ENCODE data around the gene PGAM4. TPM values are rescaled to one million over a fixed set of nuclear protein-coding genes. Genes with fewer than 3 reads are reported as not detected.

PGAM4 gene
- polyA plus RNA-seq (2013, experiment 1 of 2) = not detected
- not detected for polyA plus RNA-seq (2013, experiment 2 of 2)

DNA sequence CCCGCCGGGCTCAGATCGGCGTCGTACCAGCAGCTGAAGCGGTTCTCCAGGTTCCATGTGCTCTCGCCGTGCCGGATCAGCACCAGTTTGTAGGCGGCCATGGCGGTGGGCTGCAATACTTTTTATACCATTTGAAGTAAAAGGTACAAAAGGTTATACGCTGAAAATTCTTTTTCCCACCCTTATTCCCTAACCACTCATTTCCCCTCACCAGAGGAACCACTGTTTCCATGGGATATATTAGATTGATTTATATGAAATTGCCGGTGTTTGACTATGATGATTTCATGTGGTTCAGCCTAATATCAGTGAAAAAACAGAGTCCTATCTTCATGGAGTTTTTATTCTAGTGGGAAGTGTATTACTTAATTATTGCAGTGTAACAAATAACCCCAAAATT is at the start of gene PGAM4:
TSS of gene PGAM4 (minus strand) at position 101 of the 400 bp plus-strand sequence. CDS start at position 101, 0 bp downstream.
- Histone ChIP-seq H2BK12ac (ENCODE audit: low read length in 2 of 2) (no peak within 1 kb of the TSS), H2BK5ac (ENCODE audit: low read depth, low read length, poor library complexity, severe bottlenecking) (no peak within 1 kb of the TSS), H3K4me2 (ENCODE audit: low read length, poor library complexity, severe bottlenecking) (no peak within 1 kb of the TSS), H4K8ac (ENCODE audit: low read length) (no peak within 1 kb of the TSS), H2AK5ac (ENCODE audit: low read length, severe bottlenecking) (no peak within 1 kb of the TSS), H3K4me1 (ENCODE audit: control insufficient read depth, insufficient read depth, low read depth, low read length) (no peaks in the 10 kb centered on the region), H4K91ac (ENCODE audit: low read length) (no peak within 1 kb of the TSS), H3K9ac (ENCODE audit: low read length) (no peak within 1 kb of the TSS), H3K36me3 (ENCODE audit: control insufficient read depth in 1 of 2, insufficient read depth in 2 of 2, low read depth in 1 of 2, low read length in 2 of 2) (no peaks in the 10 kb centered on the region), H2BK120ac (ENCODE audit: low read depth, low read length) (no peak within 1 kb of the TSS), H3K4me3 (ENCODE audit: insufficient read depth in 1 of 2, low read depth in 1 of 2, low read length in 2 of 2) (no peak within 1 kb of the TSS), H3K9me3 (ENCODE audit: control insufficient read depth, low read length) (no peaks in the 10 kb centered on the region), H3K14ac (ENCODE audit: low read length in 2 of 2) (no peak within 1 kb of the TSS), H2BK15ac (ENCODE audit: low read depth, poor library complexity, severe bottlenecking) (no peak within 1 kb of the TSS), H3K18ac (ENCODE audit: low read depth in 1 of 2, low read length in 2 of 2) (no peak within 1 kb of the TSS), H3K4ac (ENCODE audit: low read depth in 1 of 2, low read length in 2 of 2) (no peak within 1 kb of the TSS), H2AFZ (ENCODE audit: low read depth, low read length) (no peak within 1 kb of the TSS), H3K79me1 (replicated peaks; ENCODE audit: low read length, poor library complexity, severe bottlenecking) (no peaks in the 10 kb centered on the region), H3K23ac (ENCODE audit: low read length in 2 of 2) (no peak within 1 kb of the TSS), H3K27ac (ENCODE audit: low read length, poor library complexity, severe bottlenecking) (no peak within 1 kb of the TSS), H3K27me3 (ENCODE audit: control insufficient read depth in 1 of 2, insufficient read depth in 1 of 2, low read length in 2 of 2) (no peaks in the 10 kb centered on the region)
- WGBS = 100% methylated on average over 4 of the region's 13 CpGs
- DNase-seq = no peak

GRCh38 chrX:78011846-78012245 is 42.4 kb upstream of the PGAM4 start:
- no peak overlapping the region for H2BK120ac ChIP-seq (ENCODE audit: low read depth, low read length)
- H2BK15ac ChIP-seq (ENCODE audit: low read depth, poor library complexity, severe bottlenecking) = no peak overlapping the region
- no peak overlapping the region for H3K4me2 ChIP-seq (ENCODE audit: low read length, poor library complexity, severe bottlenecking)
- H3K27me3 ChIP-seq (ENCODE audit: control insufficient read depth in 1 of 2, insufficient read depth in 1 of 2, low read length in 2 of 2) = no peaks in the 10 kb centered on the region
- no peak overlapping the region for H3K4me3 ChIP-seq (ENCODE audit: insufficient read depth in 1 of 2, low read depth in 1 of 2, low read length in 2 of 2)
- H3K27ac ChIP-seq (ENCODE audit: low read length, poor library complexity, severe bottlenecking) = no peak overlapping the region
- H2AK5ac ChIP-seq (ENCODE audit: low read length, severe bottlenecking) = no peak overlapping the region
- H2BK12ac ChIP-seq (ENCODE audit: low read length in 2 of 2) = no peak overlapping the region
- no peak overlapping the region for H2BK5ac ChIP-seq (ENCODE audit: low read depth, low read length, poor library complexity, severe bottlenecking)
- no peak overlapping the region for H3K23ac ChIP-seq (ENCODE audit: low read length in 2 of 2)
- no CpG with 5 or more reads among the region's 1 CpG for WGBS
- no peaks in the 10 kb centered on the region for H3K36me3 ChIP-seq (ENCODE audit: control insufficient read depth in 1 of 2, insufficient read depth in 2 of 2, low read depth in 1 of 2, low read length in 2 of 2)
- H3K4me1 ChIP-seq (ENCODE audit: control insufficient read depth, insufficient read depth, low read depth, low read length) = no peaks in the 10 kb centered on the region
- no peak overlapping the region for H3K9ac ChIP-seq (ENCODE audit: low read length)
- peak; percentile 2 for DNase-seq
- H4K8ac ChIP-seq (ENCODE audit: low read length) = no peak overlapping the region
- H3K18ac ChIP-seq (ENCODE audit: low read depth in 1 of 2, low read length in 2 of 2) = no peak overlapping the region
- no peak overlapping the region for H2AFZ ChIP-seq (ENCODE audit: low read depth, low read length)
- no peak overlapping the region for H3K4ac ChIP-seq (ENCODE audit: low read depth in 1 of 2, low read length in 2 of 2)
- H3K14ac ChIP-seq (ENCODE audit: low read length in 2 of 2) = no peak overlapping the region
- H3K79me1 ChIP-seq (replicated peaks; ENCODE audit: low read length, poor library complexity, severe bottlenecking) = no peaks in the 10 kb centered on the region
- H4K91ac ChIP-seq (ENCODE audit: low read length) = no peak overlapping the region
- no peaks in the 10 kb centered on the region for H3K9me3 ChIP-seq (ENCODE audit: control insufficient read depth, low read length)

DNA sequence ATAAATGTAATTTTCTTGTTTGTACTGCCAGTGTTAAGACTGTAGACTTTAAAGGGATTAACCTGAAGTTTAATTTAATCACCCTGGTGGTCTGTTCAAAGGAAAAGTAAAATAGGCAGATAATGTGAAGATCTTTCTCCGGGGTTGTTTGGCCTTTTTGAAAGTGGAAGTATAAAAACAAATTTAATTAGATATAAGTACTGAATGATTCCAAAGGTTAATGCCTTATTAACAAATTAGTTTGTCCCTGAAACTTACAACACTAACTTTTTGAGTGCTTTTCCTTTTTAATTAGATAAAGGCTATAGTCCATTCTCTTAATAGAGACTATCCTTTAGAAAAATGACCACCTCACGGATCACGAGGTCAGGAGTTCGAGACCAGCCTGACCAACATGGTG is 10.4 kb upstream of the PGAM4 start:
- Histone ChIP-seq H3K9me3 (ENCODE audit: control insufficient read depth, low read length) (no peaks in the 10 kb centered on the region), H3K27me3 (ENCODE audit: control insufficient read depth in 1 of 2, insufficient read depth in 1 of 2, low read length in 2 of 2) (no peaks in the 10 kb centered on the region), H3K27ac (ENCODE audit: low read length, poor library complexity, severe bottlenecking) (no peak overlapping the region), H2AK5ac (ENCODE audit: low read length, severe bottlenecking) (no peak overlapping the region), H2BK12ac (ENCODE audit: low read length in 2 of 2) (no peak overlapping the region), H3K36me3 (ENCODE audit: control insufficient read depth in 1 of 2, insufficient read depth in 2 of 2, low read depth in 1 of 2, low read length in 2 of 2) (no peaks in the 10 kb centered on the region), H3K4me1 (ENCODE audit: control insufficient read depth, insufficient read depth, low read depth, low read length) (no peaks in the 10 kb centered on the region), H3K23ac (ENCODE audit: low read length in 2 of 2) (no peak overlapping the region), H4K91ac (ENCODE audit: low read length) (no peak overlapping the region), H4K8ac (ENCODE audit: low read length) (no peak overlapping the region), H3K4me2 (ENCODE audit: low read length, poor library complexity, severe bottlenecking) (no peak overlapping the region), H3K18ac (ENCODE audit: low read depth in 1 of 2, low read length in 2 of 2) (no peak overlapping the region), H3K9ac (ENCODE audit: low read length) (no peak overlapping the region), H2BK120ac (ENCODE audit: low read depth, low read length) (no peak overlapping the region), H2BK5ac (ENCODE audit: low read depth, low read length, poor library complexity, severe bottlenecking) (no peak overlapping the region), H3K14ac (ENCODE audit: low read length in 2 of 2) (no peak overlapping the region), H3K4me3 (ENCODE audit: insufficient read depth in 1 of 2, low read depth in 1 of 2, low read length in 2 of 2) (no peak overlapping the region), H2AFZ (ENCODE audit: low read depth, low read length) (no peak overlapping the region), H3K4ac (ENCODE audit: low read depth in 1 of 2, low read length in 2 of 2) (no peak overlapping the region), H2BK15ac (ENCODE audit: low read depth, poor library complexity, severe bottlenecking) (no peak overlapping the region), H3K79me1 (replicated peaks; ENCODE audit: low read length, poor library complexity, severe bottlenecking) (no peaks in the 10 kb centered on the region)
- WGBS = 100% methylated on average over 3 of the region's 4 CpGs
- no peak for DNase-seq

- no peak overlapping the region for H3K23ac ChIP-seq (ENCODE audit: low read length in 2 of 2)
- no peak overlapping the region for H2BK15ac ChIP-seq (ENCODE audit: low read depth, poor library complexity, severe bottlenecking)
- H2BK120ac ChIP-seq (ENCODE audit: low read depth, low read length) = no peak overlapping the region
- no peak overlapping the region for H2BK12ac ChIP-seq (ENCODE audit: low read length in 2 of 2)
- no peak overlapping the region for H3K4me3 ChIP-seq (ENCODE audit: insufficient read depth in 1 of 2, low read depth in 1 of 2, low read length in 2 of 2)
- no peaks in the 10 kb centered on the region for H3K4me1 ChIP-seq (ENCODE audit: control insufficient read depth, insufficient read depth, low read depth, low read length)
- H3K36me3 ChIP-seq (ENCODE audit: control insufficient read depth in 1 of 2, insufficient read depth in 2 of 2, low read depth in 1 of 2, low read length in 2 of 2) = no peaks in the 10 kb centered on the region
- no peak overlapping the region for H3K18ac ChIP-seq (ENCODE audit: low read depth in 1 of 2, low read length in 2 of 2)
- DNase-seq = no peak
- H4K91ac ChIP-seq (ENCODE audit: low read length) = no peak overlapping the region
- no peaks in the 10 kb centered on the region for H3K79me1 ChIP-seq (replicated peaks; ENCODE audit: low read length, poor library complexity, severe bottlenecking)
- H2BK5ac ChIP-seq (ENCODE audit: low read depth, low read length, poor library complexity, severe bottlenecking) = no peak overlapping the region
- no peak overlapping the region for H3K14ac ChIP-seq (ENCODE audit: low read length in 2 of 2)
- H4K8ac ChIP-seq (ENCODE audit: low read length) = no peak overlapping the region
- WGBS = no CpG with 5 or more reads among the region's 1 CpG
- H2AK5ac ChIP-seq (ENCODE audit: low read length, severe bottlenecking) = no peak overlapping the region
- H3K4me2 ChIP-seq (ENCODE audit: low read length, poor library complexity, severe bottlenecking) = no peak overlapping the region
- H3K9ac ChIP-seq (ENCODE audit: low read length) = no peak overlapping the region
- H3K4ac ChIP-seq (ENCODE audit: low read depth in 1 of 2, low read length in 2 of 2) = no peak overlapping the region
- H3K9me3 ChIP-seq (ENCODE audit: control insufficient read depth, low read length) = no peaks in the 10 kb centered on the region
- H3K27ac ChIP-seq (ENCODE audit: low read length, poor library complexity, severe bottlenecking) = no peak overlapping the region
- no peaks in the 10 kb centered on the region for H3K27me3 ChIP-seq (ENCODE audit: control insufficient read depth in 1 of 2, insufficient read depth in 1 of 2, low read length in 2 of 2)
- no peak overlapping the region for H2AFZ ChIP-seq (ENCODE audit: low read depth, low read length)
These were observed 8.1 kb upstream of the PGAM4 start for GRCh38 chrX:77977518-77977917.
